A673 (cell line): ENCODE data around the gene OR2M7.

ENCODE experiments used
- EZH2 ChIP-seq: fragments of 200-600 bp; sonication (generic); IDR thresholded peaks from 2 replicates; pipeline ENCODE4 v1.6.1; 2017; ENCODE audit warnings: borderline replicate concordance, low read depth, mild to moderate bottlenecking, mixed read lengths, antibody characterized with exemption, low read length; ENCODE audit not compliant: poor library complexity, severe bottlenecking
- TF ChIP-seq, protein P1 (sequence below): fragments of 300-800, 200-600 bp; sonication (generic); conservative IDR thresholded peaks from 2 replicates; pipeline ENCODE4 v1.5.1; 2017; ENCODE audit warnings: low read depth, mild to moderate bottlenecking, antibody characterized with exemption, low read length, moderate library complexity, mixed read lengths

DNA sequence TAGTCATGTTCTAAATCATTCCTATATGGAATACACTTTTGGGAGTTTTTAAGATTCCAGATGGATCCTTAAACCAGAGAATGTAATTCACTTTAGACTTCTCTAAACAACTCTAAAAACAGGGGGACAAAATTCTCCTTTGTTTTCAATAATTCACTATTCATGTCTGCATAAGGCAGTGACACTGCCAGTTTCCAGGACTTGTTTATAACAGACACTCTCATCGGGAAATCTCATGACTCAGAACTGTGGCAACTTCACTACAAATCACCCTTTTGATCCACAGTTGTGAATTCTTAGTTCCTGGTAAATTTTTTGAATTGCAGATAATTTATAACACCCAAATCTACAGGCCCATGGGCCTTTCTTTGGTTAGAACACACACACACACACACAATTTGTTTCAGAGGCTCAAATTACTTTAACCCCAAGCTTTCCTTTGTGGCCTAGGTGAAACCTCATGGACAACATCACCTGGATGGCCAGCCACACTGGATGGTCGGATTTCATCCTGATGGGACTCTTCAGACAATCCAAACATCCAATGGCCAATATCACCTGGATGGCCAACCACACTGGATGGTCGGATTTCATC, 36.9 kb upstream of the OR2M7 start, which contains the start of gene OR2T4:
- TF ChIP-seq, protein P1, sequence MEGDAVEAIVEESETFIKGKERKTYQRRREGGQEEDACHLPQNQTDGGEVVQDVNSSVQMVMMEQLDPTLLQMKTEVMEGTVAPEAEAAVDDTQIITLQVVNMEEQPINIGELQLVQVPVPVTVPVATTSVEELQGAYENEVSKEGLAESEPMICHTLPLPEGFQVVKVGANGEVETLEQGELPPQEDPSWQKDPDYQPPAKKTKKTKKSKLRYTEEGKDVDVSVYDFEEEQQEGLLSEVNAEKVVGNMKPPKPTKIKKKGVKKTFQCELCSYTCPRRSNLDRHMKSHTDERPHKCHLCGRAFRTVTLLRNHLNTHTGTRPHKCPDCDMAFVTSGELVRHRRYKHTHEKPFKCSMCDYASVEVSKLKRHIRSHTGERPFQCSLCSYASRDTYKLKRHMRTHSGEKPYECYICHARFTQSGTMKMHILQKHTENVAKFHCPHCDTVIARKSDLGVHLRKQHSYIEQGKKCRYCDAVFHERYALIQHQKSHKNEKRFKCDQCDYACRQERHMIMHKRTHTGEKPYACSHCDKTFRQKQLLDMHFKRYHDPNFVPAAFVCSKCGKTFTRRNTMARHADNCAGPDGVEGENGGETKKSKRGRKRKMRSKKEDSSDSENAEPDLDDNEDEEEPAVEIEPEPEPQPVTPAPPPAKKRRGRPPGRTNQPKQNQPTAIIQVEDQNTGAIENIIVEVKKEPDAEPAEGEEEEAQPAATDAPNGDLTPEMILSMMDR: no peak
- no peak for TF ChIP-seq EZH2
